ENCODE results near the gene AURKB. TPM values are rescaled to one million over a fixed set of nuclear protein-coding genes. Genes with fewer than 3 reads are reported as not detected.

The AURKB gene
- total and polyA plus RNA-seq, 2 of the 13 experiments (the other 11 are each of a cell fraction or from before 2014, with no cell fraction given) = 29.5 to 75.3 TPM

- ChIA-PET CTCF (ENCODE audit: low intra/inter-chr PET ratio, low total read pairs) (no interaction called here), POLR2A (interaction anchor here (1.0 to 1.7 kb wide), 4 partner anchors 9 to 68 kb away, joined by 3 to 7 read pairs (median 4); partner anchors contain the start of genes CTC1 and SLC25A35)
- ATAC-seq (no peak), DNase-seq (ENCODE audit: low spot score) (no peak), FAIRE-seq (no peak)
- Histone ChIP-seq H3K27ac (ENCODE audit: extremely low read length, insufficient read depth, low read length) (no peak overlapping the region), H2AFZ (ENCODE audit: low read length) (no peak overlapping the region), H3K36me3 (replicated peaks in 1 of 2; ENCODE audit: control insufficient read depth in 1 of 2, insufficient read depth in 2 of 2, low read length in 2 of 2) (peaks cover 20 to 46% of the 10 kb centered on the region in 2 experiments), H3K27me3 (ENCODE audit: control insufficient read depth in 1 of 2, insufficient read depth in 2 of 2, low read length in 2 of 2) (no peaks in the 10 kb centered on the region; a peak in 1 of 5 replicates), H3K9ac (ENCODE audit: insufficient read depth, low read depth, low read length) (no peak overlapping the region), H4K20me1 (ENCODE audit: insufficient read depth, low read length) (peaks cover 4% of the 10 kb centered on the region; the same call in 1 of the 2 replicates), H3K79me2 (ENCODE audit: insufficient read depth, low read length) (no peaks in the 10 kb centered on the region), H3K4me1 (ENCODE audit: insufficient read depth, low read length) (peaks cover 8% of the 10 kb centered on the region), H3K4me2 (ENCODE audit: low read depth, low read length) (no peak overlapping the region), H3K9me3 (ENCODE audit: low read length) (no peaks in the 10 kb centered on the region), H3K4me3 (replicated peaks in 1 of 3; ENCODE audit: insufficient read depth in 1 of 3, low read depth in 2 of 3, low read length in 3 of 3) (no peak overlapping the region)
- WGBS (ENCODE audit: low lambda C conversion rate) = 93% methylated on average over 32 of the region's 32 CpGs
- in situ Hi-C loops (cut with HindIII; ENCODE audit: extremely low pct_ligation_motif_present, low pct_unique_long_range_greater_than_20kb) (no loop called here), intact Hi-C loops (cut with micrococcal nuclease; ENCODE audit: unreplicated experiment) (no loop called here)
- no TSS peak for BruUV-seq (replicated peaks)
- peak; percentile 63; the same call in 1 of the 2 replicates for TF ChIP-seq ZC3H13 (CRISPR knock-in tag; IDR thresholded peaks at IDR 0.05)
- TF ChIP-seq DRAP1 (CRISPR knock-in tag; IDR thresholded peaks at IDR 0.05) = no peak
- TF ChIP-seq MEIS1 (CRISPR knock-in tag; IDR thresholded peaks at IDR 0.05; ENCODE audit: borderline replicate concordance) = no peak
- TF ChIP-seq MAFF (IDR thresholded peaks at IDR 0.05; ENCODE audit: low read depth, low read length) = 0 out of 2 replicates have a peak, but pooled peaks have one; percentile 13
- TF ChIP-seq POLR2AphosphoS5 (IDR thresholded peaks at IDR 0.05; ENCODE audit: low read depth, low read length) = 0 out of 2 replicates have a peak, but pooled peaks have one; percentile 31
- TF ChIP-seq MEIS2 (CRISPR knock-in tag; IDR thresholded peaks at IDR 0.05) = no peak
- no peak for TF ChIP-seq JARID2 (CRISPR knock-in tag; IDR thresholded peaks at IDR 0.05; ENCODE audit: insufficient replicate concordance)
- TF ChIP-seq ZNF646 (CRISPR knock-in tag; IDR thresholded peaks at IDR 0.05) = no peak
- TF ChIP-seq TCF7L2 (IDR thresholded peaks at IDR 0.05; ENCODE audit: low read depth, low read length) = no peak
- peak; percentile 76; the same call in 1 of the 2 replicates for TF ChIP-seq ZNF24 (IDR thresholded peaks at IDR 0.05)
- TF ChIP-seq RAD51 (IDR thresholded peaks at IDR 0.05; ENCODE audit: borderline replicate concordance) = no peak
- TF ChIP-seq ZNF598 (CRISPR knock-in tag; IDR thresholded peaks at IDR 0.05; ENCODE audit: borderline replicate concordance) = no peak
- no peak for TF ChIP-seq MED13 (CRISPR knock-in tag; IDR thresholded peaks at IDR 0.05)
- TF ChIP-seq ZBTB49 (CRISPR knock-in tag; IDR thresholded peaks at IDR 0.05; ENCODE audit: borderline replicate concordance) = no peak
- TF ChIP-seq HNRNPH1 (optimal IDR thresholded peaks at IDR 0.05; ENCODE audit: low read depth, low read length) = no peak
- TF ChIP-seq SMC3 (IDR thresholded peaks at IDR 0.05; ENCODE audit: low read length) = no peak
Observed at GRCh38 chr17:8226536-8227237, 16.3 kb upstream of the AURKB start.

Data from HepG2 (cell line).